GM12864 (cell line): Measurements from ENCODE around the gene RAI14.

ENCODE experiments used
- DNase-seq: peaks from one replicate; pipeline ENCODE4 v3.0.0-alpha.2; 2011; ENCODE audit warnings: low read depth
- H3K4me3 ChIP-seq: 2 replicates; pipeline ENCODE4 v1.5.1; 2011; ENCODE audit warnings: mild to moderate bottlenecking, low read depth, low read length, control low read depth
- TF ChIP-seq, protein P1 (sequence below): IDR thresholded peaks from 2 replicates; pipeline ENCODE4 v1.5.1; 2011; ENCODE audit warnings: low read depth, mild to moderate bottlenecking, moderate library complexity, low read length, control low read depth, inconsistent platforms; ENCODE audit errors: missing control alignments

Gene RAI14

DNA sequence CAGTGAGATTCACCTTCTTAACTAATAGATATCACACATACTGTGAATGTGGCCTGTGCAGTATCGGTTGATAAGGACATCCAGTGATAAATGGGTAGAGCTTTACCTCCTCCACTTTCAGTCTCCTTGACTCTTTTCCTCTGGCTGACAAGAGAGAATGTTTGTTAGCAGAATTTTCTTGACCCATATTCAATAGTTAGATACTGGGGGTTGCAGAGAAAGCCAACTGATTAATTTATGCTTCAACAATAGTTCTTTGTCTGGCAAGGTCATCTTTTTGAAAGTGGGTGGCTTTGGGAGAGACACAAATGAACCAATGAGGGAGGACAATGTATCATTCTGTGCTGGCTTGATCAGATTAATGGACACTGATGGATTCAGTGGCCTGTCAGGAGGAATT lies 213.1 kb downstream of the RAI14 start:
- no peak overlapping the region for H3K4me3 ChIP-seq
- DNase-seq = no peak
- TF ChIP-seq, protein P1, sequence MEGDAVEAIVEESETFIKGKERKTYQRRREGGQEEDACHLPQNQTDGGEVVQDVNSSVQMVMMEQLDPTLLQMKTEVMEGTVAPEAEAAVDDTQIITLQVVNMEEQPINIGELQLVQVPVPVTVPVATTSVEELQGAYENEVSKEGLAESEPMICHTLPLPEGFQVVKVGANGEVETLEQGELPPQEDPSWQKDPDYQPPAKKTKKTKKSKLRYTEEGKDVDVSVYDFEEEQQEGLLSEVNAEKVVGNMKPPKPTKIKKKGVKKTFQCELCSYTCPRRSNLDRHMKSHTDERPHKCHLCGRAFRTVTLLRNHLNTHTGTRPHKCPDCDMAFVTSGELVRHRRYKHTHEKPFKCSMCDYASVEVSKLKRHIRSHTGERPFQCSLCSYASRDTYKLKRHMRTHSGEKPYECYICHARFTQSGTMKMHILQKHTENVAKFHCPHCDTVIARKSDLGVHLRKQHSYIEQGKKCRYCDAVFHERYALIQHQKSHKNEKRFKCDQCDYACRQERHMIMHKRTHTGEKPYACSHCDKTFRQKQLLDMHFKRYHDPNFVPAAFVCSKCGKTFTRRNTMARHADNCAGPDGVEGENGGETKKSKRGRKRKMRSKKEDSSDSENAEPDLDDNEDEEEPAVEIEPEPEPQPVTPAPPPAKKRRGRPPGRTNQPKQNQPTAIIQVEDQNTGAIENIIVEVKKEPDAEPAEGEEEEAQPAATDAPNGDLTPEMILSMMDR = no peak

DNA sequence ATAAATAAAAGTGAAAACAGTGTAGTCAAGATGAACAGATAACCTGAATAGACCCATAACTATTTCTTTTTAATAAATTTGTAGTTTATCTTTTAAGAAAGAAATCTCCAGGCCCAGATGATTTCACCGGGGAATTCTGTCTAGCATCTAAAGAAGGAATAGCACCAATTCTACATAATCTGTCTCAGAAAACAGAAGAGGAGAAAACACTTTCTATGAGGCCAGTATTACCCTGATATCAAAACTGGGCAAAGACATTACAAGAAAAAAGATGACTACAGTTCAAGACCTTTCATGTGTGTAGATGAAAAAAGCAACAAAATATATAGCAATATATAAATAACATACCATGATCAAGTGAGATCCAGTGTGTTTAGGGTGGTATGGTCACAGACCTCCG lies 214.3 kb downstream of the RAI14 start:
- no peak for DNase-seq
- H3K4me3 ChIP-seq = no peak overlapping the region
- TF ChIP-seq, protein P1 = no peak

DNA sequence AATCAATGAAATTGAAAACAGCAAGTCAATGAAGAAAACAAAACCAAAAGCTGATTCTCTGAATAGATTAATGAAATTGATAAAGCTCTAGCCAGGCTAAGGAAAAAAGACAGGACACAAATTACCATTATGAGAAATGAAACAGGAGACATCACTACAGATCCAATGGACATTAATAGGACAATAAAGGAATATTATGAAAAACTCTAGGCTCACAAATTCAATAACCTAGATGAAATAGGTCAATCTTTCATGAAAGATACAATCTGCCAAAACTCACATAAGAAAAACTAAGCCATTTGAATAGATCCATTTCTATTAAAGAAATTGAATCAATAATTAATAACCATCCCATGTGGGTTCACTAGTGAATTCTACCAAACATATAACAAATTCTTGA lies 220.1 kb downstream of the RAI14 start:
- TF ChIP-seq, protein P1 = no peak
- no peak for DNase-seq
- no peak overlapping the region for H3K4me3 ChIP-seq

DNA sequence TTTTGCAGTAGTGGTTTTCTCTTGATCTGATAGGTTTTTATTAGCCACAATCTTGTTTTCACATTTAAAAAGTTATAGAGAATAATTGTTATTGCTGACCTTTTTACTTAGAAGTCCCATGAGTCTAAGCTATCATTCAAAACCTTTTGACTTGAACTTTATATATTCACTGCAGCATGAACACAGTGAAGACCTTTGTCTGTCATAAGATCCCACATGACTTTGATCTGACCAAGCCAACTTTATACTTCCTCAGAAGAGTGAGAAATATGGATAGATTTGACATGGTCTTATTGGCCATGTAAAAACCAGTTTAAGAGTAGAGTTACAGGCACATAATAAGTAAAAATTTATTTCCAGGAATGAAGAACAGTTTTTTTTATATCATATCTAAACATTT lies 225.1 kb downstream of the RAI14 start:
- TF ChIP-seq, protein P1 = no peak
- no peak for DNase-seq
- H3K4me3 ChIP-seq = no peak overlapping the region
